Activated T-helper 17 cell treated with anti-CD3 and anti-CD28 coated beads, Interleukin-2, amount 50 U/mL, for 72 hours (primary cell): ENCODE measurements around the gene CLASRP. TPM values are rescaled to one million over a fixed set of nuclear protein-coding genes. Genes with fewer than 3 reads are reported as not detected.
A peak's percentile ranks its signal among the peaks of the same experiment; 100 is the strongest.

Experiments
- ATAC-seq: fragments of 150-1000 bp; cut with Tn5 transposase; replicated peaks from 2 replicates; pipeline ENCODE4 v1.10.0; 2021; ENCODE audit warnings: mild to moderate bottlenecking, moderate library complexity
- H3K27ac Mint-ChIP-seq: one replicate; pipeline ENCODE4 v1.8.0; 2022; ENCODE audit warnings: mixed read lengths
- H3K27me3 Mint-ChIP-seq: one replicate; pipeline ENCODE4 v1.8.0; 2022; ENCODE audit warnings: mixed read lengths
- H3K36me3 Mint-ChIP-seq: one replicate; pipeline ENCODE4 v1.8.0; 2022; ENCODE audit warnings: low read depth, mild to moderate bottlenecking, mixed read lengths
- H3K4me1 Mint-ChIP-seq: one replicate; pipeline ENCODE4 v1.8.0; 2022; ENCODE audit warnings: mixed read lengths
- H3K4me3 Mint-ChIP-seq: one replicate; pipeline ENCODE4 v1.8.0; 2022; ENCODE audit warnings: mild to moderate bottlenecking, mixed read lengths
- H3K9me3 Mint-ChIP-seq: one replicate; pipeline ENCODE4 v1.8.0; 2022; ENCODE audit warnings: mixed read lengths
- total RNA-seq, 2 donors: library from RNA; stranded (reverse); gene quantifications; one replicate each; pipeline ENCODE4 v1.2.3, GENCODE V29; 2022

The CLASRP gene
- total RNA-seq, 2 donors from 2014 or later = 87.5 TPM

- Mint-ChIP-seq H3K27ac (peak overlapping the region; percentile 99), H3K27me3 (no peaks in the 10 kb centered on the region), H3K4me1 (peaks cover 28% of the 10 kb centered on the region), H3K4me3 (peak overlapping the region; percentile 100), H3K9me3 (no peaks in the 10 kb centered on the region), H3K36me3 (peaks cover 95% of the 10 kb centered on the region)
- ATAC-seq = no peak
Observed at GRCh38 chr19:45040059-45040771, 1.4 kb downstream of the CLASRP start.

- Mint-ChIP-seq H3K36me3 (peaks cover 95% of the 10 kb centered on the region), H3K4me3 (peak overlapping the region; percentile 100), H3K9me3 (no peaks in the 10 kb centered on the region), H3K27ac (peak overlapping the region; percentile 70), H3K27me3 (no peaks in the 10 kb centered on the region), H3K4me1 (peaks cover 35% of the 10 kb centered on the region)
- no peak for ATAC-seq
Observed at GRCh38 chr19:45041125-45041524, 2.3 kb downstream of the CLASRP start.

DNA sequence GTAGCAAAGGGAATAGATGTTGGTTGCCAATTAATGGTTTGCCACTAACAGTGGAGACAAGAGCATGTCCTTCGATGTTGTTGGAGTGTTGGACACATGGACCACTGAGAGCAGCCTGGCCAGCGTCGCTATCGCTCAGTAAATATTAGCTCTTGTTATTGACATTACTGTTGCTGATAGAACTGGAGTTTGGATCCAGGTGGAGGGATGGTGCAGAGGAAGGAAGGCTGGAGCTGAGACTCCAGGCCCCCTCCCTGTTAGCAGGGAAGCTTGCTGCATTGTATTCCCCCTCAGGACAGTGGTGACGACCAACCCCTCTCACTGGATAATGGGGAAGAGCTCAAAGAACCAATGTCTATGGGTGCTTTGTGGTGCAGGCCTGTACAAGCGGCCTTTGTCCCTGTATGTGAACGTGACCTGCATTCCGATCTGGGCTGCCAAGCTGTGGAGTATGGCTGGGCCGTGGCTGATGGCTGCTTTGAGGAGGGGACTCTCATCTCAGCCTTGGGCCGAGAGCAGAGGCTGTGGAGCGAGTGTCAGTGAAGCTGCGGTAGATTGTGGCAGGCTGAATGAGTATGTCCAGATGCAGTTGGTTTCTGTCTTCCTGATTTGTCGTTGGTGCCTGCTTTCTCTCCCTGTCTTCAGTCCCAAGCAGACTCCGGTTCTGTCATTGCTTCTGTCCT, 7.0 kb downstream of the CLASRP start:
- Mint-ChIP-seq H3K4me1 (peaks cover 38% of the 10 kb centered on the region), H3K27me3 (no peaks in the 10 kb centered on the region), H3K9me3 (no peaks in the 10 kb centered on the region), H3K4me3 (no peak overlapping the region), H3K36me3 (peaks cover 85% of the 10 kb centered on the region), H3K27ac (peak overlapping the region; percentile 68)
- ATAC-seq = no peak

DNA sequence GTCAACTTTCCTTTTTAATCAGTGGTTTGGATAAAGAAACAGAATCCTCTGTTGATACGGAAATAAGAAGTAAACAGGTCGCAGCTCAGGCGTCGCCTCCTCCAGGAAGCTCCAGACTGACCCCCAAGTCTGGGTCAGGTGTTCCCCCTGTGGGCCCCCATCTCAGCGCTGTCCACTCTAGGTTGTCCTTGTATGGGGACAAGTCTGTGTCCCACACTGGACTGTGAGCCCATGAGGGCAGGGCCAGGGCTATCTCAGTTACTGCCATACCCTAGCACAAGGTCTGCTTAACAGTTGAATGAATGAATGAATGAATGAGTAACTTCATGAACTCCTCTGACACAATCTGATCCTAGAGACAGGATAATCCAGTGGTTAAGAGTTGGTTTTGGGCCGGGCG, 7.5 kb downstream of the CLASRP start:
- peak overlapping the region; percentile 68 for H3K27ac Mint-ChIP-seq
- H3K9me3 Mint-ChIP-seq = no peaks in the 10 kb centered on the region
- H3K4me3 Mint-ChIP-seq = no peak overlapping the region
- H3K27me3 Mint-ChIP-seq = no peaks in the 10 kb centered on the region
- ATAC-seq = no peak
- peaks cover 39% of the 10 kb centered on the region for H3K4me1 Mint-ChIP-seq
- peaks cover 84% of the 10 kb centered on the region for H3K36me3 Mint-ChIP-seq

- Mint-ChIP-seq H3K27ac (peak overlapping the region; percentile 68), H3K4me3 (no peak overlapping the region), H3K9me3 (no peaks in the 10 kb centered on the region), H3K36me3 (peaks cover 82% of the 10 kb centered on the region), H3K4me1 (peaks cover 30% of the 10 kb centered on the region), H3K27me3 (no peaks in the 10 kb centered on the region)
- ATAC-seq = no peak
Observed at GRCh38 chr19:45047188-45047797, 8.4 kb downstream of the CLASRP start.

GRCh38 chr19:45049073-45049736, 10.4 kb downstream of the CLASRP start:
- Mint-ChIP-seq H3K27me3 (no peaks in the 10 kb centered on the region), H3K27ac (peak overlapping the region; percentile 51), H3K36me3 (peaks cover 82% of the 10 kb centered on the region), H3K4me1 (peaks cover 30% of the 10 kb centered on the region), H3K9me3 (no peaks in the 10 kb centered on the region), H3K4me3 (no peak overlapping the region)
- ATAC-seq = peak; percentile 35

DNA sequence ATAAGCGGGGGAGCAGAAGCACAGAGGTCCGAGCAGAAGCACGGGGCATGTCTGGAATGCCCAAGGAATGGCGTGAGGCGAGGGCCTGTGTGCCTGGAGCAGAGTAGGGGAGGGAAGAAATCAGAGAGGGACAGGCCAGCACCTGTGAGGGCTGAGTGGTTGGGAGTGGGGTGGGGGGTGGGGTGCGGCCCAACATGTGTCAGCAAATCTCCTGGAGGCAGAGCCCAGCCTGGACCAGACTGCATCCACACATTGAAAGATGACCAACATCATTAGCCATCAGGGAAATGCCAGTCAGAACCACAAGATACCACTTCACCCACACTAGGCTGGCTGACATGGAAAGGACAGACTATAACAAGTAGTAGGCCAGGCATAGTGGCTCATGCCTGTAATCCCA, 11.2 kb downstream of the CLASRP start:
- Mint-ChIP-seq H3K4me3 (no peak overlapping the region), H3K4me1 (peaks cover 30% of the 10 kb centered on the region), H3K27me3 (no peaks in the 10 kb centered on the region), H3K36me3 (peaks cover 82% of the 10 kb centered on the region), H3K9me3 (no peaks in the 10 kb centered on the region), H3K27ac (peak overlapping the region; percentile 51)
- ATAC-seq = no peak

DNA sequence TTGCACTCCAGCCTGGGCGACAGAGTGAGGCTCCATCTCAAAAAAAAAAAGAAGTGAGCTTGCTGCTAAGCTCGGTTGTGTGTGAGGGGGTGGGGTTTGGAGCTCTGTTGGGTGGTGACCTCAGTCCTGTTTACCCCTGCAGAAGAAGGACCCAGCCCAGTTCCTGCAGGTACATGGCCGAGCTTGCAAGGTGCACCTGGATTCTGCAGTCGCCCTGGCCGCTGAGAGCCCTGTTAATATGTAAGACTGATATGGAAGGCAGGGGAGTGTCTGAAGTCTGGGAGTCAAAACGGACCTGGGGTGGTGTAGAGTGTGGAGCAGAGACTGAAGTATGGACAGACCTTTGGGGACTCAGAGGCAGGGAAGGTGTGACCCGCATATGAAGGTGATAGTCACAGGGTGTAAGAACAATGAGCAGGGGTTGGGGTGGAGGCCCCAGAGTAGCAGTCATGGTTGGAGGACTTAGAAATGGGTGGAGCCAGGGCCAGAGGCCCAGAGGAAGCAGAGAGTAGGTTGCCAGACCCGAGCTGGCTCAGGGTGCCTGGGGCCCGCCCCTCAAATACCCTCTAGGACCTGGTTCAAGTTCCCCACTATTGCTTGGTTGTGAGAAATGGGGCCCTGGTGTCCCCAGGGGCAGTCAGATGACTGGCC, 13.2 kb downstream of the CLASRP start:
- Mint-ChIP-seq H3K9me3 (no peaks in the 10 kb centered on the region), H3K36me3 (peaks cover 81% of the 10 kb centered on the region), H3K4me1 (peaks cover 18% of the 10 kb centered on the region), H3K4me3 (no peak overlapping the region), H3K27ac (no peak overlapping the region), H3K27me3 (no peaks in the 10 kb centered on the region)
- no peak for ATAC-seq

DNA sequence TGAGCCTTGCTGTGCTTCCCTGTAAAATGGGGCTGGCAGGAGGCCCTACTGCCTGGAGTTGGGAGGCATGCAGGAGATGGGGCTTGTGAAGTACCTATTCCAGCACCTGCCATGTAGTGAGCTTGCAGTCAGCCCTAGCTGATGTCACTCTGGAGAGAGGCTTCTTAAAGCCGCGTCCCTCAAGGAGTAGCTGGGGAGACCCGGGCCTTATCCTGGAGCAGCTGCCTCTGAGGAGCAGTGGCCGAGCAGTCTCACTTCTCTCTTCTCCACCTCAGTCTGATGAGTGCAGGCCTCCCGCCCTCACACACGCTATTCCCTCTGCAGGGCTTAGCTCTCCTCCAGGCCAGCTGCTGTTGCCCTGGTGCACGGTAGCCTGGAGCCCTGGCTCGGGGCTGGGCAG, 18.0 kb downstream of the CLASRP start:
- H3K36me3 Mint-ChIP-seq = peaks cover 99% of the 10 kb centered on the region
- ATAC-seq = no peak
- H3K4me1 Mint-ChIP-seq = peaks cover 5% of the 10 kb centered on the region
- H3K9me3 Mint-ChIP-seq = no peaks in the 10 kb centered on the region
- H3K4me3 Mint-ChIP-seq = no peak overlapping the region
- no peak overlapping the region for H3K27ac Mint-ChIP-seq
- H3K27me3 Mint-ChIP-seq = no peaks in the 10 kb centered on the region

DNA sequence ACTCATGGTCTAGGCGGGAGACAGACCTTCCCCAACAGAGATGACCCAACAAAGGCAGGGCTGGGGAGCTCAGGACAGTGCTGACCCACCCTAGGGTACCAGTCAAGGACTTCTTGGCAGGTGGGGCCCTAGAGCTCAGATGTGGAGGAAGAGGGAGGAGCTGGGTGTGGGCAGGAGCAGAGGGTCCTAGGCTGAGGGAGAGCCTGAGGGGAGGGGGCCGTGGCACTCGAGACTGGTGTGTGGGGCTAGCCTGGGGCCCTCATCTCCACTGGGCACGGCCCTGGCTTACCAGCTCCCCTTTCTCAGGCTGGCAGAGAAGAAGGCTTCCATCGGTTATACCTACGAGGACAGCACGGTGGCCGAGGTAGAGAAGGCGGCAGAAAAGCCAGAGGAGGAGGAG, 18.6 kb downstream of the CLASRP start:
- Mint-ChIP-seq H3K36me3 (peaks cover 99% of the 10 kb centered on the region), H3K27ac (no peak overlapping the region), H3K27me3 (no peaks in the 10 kb centered on the region), H3K9me3 (no peaks in the 10 kb centered on the region), H3K4me1 (peaks cover 5% of the 10 kb centered on the region), H3K4me3 (no peak overlapping the region)
- ATAC-seq = no peak

DNA sequence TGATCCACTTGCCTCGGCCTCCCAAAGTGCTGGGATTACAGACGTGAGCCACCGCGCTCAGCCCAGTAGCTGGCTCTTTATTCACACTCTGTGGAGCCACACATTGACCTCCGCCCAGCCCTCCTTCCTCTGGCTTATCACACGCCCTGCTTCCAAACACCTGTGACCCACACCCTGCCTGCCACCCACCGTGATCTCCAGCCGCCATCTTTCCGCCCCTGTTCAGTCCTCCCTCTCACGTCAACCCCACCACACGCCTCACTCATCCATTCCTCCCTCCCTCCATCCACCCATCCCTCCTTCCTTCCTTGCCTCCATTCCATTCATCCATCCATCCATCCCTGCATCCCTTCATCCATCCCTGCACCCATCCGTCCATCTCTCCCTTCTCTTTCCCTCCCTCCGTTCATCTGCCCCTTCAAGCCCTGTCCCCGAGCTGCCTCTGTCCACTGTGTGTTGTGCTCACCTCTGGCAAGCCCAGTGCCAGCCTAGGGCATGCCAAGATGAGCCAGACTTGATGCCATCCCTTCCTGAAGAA, 19.8 kb downstream of the CLASRP start:
- no peak for ATAC-seq
- Mint-ChIP-seq H3K27ac (no peak overlapping the region), H3K36me3 (peaks cover 99% of the 10 kb centered on the region), H3K4me1 (peaks cover 5% of the 10 kb centered on the region), H3K4me3 (no peak overlapping the region), H3K9me3 (no peaks in the 10 kb centered on the region), H3K27me3 (no peaks in the 10 kb centered on the region)

GRCh38 chr19:45059258-45059965, 20.6 kb downstream of the CLASRP start:
- Mint-ChIP-seq H3K27me3 (no peaks in the 10 kb centered on the region), H3K4me3 (no peak overlapping the region), H3K27ac (peak overlapping the region; percentile 78), H3K36me3 (peaks cover 96% of the 10 kb centered on the region), H3K9me3 (no peaks in the 10 kb centered on the region), H3K4me1 (peaks cover 5% of the 10 kb centered on the region)
- ATAC-seq = peak; percentile 91

DNA sequence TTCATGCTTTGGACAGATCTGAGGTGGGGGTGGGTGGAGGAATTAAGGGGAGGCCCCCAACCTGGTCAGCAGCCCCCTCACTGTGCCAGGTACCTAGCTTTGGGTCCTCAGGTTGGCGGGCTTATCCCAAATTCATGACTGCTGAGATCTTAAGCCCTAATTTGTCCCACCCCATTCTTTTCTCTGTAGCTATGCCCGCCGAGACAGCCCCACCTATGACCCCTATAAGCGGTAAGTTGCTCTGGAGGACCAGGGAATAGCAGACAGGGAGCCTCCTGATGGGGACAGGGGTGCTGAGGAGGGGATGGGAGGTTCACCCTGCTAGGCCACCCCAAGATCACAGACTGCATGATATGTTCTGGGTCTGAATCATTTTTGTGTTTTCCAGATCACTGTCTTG, 23.1 kb downstream of the CLASRP start:
- H3K27ac Mint-ChIP-seq = no peak overlapping the region
- H3K27me3 Mint-ChIP-seq = no peaks in the 10 kb centered on the region
- H3K4me3 Mint-ChIP-seq = no peak overlapping the region
- H3K9me3 Mint-ChIP-seq = no peaks in the 10 kb centered on the region
- peaks cover 5% of the 10 kb centered on the region for H3K4me1 Mint-ChIP-seq
- no peak for ATAC-seq
- peaks cover 96% of the 10 kb centered on the region for H3K36me3 Mint-ChIP-seq
